GM12801 (cell line): Measurements from ENCODE around the gene MIX23.

Experiments used
- TF ChIP-seq, protein P1 (sequence below): IDR thresholded peaks from one replicate; pipeline ENCODE4 v1.5.1; 2011; ENCODE audit warnings: control low read depth; ENCODE audit not compliant: insufficient read length; ENCODE audit errors: extremely low read depth

The MIX23 gene

DNA sequence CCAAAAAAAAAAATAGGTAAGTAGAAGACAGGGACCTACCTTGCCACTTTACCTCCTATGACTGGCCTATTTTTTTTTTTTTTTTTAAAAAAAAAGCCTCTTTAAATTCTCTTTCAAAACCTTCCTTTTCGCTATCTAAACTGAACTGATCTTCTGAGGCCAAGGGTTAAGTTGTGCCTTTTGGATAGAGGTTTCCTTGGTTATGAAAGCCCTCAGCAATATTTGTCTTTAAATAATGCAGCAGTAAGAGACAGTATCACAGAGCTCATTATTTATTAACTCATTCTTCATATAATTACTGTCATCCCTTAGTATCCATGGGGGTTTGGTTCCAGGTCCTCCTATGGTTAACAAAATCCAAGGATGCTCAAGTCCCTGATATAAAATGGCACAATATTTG is 9.0 kb downstream of the MIX23 start:
- TF ChIP-seq, protein P1, sequence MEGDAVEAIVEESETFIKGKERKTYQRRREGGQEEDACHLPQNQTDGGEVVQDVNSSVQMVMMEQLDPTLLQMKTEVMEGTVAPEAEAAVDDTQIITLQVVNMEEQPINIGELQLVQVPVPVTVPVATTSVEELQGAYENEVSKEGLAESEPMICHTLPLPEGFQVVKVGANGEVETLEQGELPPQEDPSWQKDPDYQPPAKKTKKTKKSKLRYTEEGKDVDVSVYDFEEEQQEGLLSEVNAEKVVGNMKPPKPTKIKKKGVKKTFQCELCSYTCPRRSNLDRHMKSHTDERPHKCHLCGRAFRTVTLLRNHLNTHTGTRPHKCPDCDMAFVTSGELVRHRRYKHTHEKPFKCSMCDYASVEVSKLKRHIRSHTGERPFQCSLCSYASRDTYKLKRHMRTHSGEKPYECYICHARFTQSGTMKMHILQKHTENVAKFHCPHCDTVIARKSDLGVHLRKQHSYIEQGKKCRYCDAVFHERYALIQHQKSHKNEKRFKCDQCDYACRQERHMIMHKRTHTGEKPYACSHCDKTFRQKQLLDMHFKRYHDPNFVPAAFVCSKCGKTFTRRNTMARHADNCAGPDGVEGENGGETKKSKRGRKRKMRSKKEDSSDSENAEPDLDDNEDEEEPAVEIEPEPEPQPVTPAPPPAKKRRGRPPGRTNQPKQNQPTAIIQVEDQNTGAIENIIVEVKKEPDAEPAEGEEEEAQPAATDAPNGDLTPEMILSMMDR = no peak

DNA sequence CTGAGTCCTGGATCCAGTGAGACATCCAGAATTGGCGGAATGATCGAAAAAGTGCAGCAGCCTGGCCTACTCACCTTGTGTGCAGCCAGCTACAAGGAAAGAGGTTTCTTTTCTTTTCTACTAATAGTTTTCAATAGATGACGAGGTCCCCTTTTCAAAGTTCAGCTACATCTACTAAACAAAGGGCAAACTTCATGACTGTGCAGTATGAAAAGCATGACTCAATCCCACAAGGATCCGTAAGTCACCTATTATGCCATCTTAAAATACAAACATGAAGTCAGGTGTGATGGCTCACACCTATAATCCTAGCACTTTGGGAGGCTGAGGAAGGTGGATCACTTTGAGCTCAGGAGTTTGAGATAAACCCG is 16.7 kb downstream of the MIX23 start:
- TF ChIP-seq, protein P1 = no peak

DNA sequence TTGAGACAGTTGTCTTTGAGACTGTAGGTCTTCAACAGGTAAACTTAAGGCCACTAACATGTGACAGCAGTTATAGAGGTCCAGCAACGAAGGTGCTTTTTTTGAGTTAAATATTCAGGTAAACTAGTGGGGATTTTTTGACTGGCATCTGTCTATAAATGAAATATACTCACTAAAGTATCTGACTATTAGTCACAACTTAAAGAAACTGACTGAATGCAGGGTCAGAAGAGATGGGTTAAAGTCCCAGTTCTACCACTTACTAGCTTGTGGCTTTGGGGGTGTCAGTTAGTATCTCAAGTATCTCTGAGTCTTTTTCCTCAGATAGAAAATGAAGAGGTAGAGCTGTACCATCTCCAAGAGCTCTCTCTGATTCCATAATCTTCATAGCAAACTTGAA is 18.0 kb downstream of the MIX23 start:
- TF ChIP-seq, protein P1 = no peak

DNA sequence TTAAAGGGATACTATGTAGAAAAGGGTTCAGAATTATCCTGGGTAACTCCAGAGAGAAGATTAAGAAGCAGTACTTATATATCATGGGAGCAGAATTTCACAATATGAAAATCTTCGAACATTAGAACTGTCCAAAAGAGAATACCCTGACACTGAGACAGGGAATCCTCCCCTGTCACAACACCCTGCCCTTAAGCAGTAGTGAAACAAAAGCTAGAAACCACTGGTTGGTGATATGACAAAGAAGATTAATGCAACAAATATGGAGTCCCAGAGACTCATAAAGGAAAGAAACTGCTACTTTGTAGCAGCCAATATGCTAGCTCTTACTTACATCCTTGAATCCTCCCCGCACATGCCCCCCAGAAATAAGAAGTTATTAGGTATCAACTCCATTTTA is 18.5 kb downstream of the MIX23 start:
- TF ChIP-seq, protein P1 = no peak

DNA sequence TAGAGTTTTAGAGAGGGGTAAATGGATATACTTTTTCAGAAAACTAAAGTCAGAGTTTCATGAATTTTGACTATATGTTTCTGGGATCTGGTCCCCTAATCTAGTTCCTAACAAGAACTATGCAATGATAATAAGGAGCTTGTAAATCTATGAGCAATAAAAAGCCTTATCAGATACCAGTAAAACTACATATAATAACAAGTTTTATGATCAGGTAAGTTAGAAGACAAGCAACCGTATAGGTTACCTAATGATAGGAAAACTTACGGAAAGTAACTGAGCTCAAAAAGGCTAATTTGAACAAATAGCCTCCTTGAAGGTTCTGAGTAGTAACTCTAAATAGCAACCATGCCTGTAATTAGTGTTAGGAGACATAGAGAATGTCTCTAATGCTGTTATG is 21.0 kb downstream of the MIX23 start:
- TF ChIP-seq, protein P1 = no peak

DNA sequence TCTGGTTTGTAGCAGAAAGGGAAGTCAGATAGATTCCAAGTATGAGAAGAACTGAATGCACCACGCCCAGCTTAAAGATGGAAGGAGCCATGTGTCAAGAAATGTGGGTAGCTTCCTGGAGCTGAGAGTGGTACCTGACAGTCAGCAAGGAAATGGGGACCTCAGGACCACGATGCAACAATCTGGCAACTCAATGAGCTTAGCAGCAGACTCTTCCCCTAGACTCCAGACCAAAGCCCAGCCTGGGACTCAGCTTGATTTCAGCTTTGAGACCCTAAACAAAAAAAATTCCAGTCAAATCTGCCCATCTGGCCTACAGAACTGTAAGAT is 24.4 kb downstream of the MIX23 start:
- TF ChIP-seq, protein P1 = no peak

DNA sequence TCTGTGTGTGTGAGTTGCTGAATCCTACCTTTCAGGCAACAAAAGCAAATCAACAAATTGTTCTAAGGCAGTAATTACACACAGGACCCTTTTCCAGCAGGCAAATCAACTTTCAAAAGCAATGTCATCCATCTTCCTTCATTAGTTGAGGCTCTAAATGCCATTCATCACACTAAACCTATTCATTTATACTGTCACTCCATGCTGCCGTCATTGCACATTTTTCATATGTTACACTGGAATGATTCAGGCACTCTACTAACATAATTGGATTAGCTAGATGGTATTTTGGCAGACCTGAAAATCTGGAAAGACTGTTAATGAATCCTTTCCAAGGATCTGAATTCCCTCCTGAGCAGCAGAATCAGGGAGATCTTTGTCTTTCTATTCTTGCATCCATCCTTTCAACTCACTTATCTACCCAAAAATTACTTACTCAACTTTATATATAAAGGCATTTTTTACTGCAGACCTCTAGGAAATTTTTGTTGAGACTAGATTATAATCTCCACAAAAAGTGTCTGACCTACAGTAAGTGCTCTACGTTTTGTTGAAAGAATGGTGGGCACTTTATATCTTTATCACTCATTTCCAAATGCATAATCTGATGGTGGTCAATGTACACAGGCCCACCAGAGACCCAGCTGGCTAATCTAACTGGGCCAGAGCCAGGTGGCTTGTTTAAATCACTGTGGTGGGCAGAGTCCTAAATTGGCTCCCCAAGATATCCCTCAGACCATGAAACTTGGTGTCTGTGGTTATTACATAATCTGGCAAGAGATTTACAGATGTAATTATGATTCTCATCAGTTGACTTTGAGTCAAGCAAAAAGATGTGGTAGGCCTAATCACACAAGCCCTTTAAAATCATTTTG is 25.0 kb downstream of the MIX23 start:
- TF ChIP-seq, protein P1 = no peak
